SH-SY5Y (cell line): Measurements from ENCODE around the gene ADRA2B.

Experiments used
- GATA2 ChIP-seq: IDR thresholded peaks from 2 replicates; pipeline ENCODE4 v1.6.1; 2011; ENCODE audit warnings: mild to moderate bottlenecking, low read depth, low read length
- GATA3 ChIP-seq: IDR thresholded peaks from 2 replicates; pipeline ENCODE4 v1.6.1; 2011; ENCODE audit warnings: low read depth, mild to moderate bottlenecking, low read length, moderate library complexity

- TF ChIP-seq GATA3 (no peak), GATA2 (no peak)
These were observed 24.7 kb upstream of the ADRA2B start for GRCh38 chr2:96140941-96141623.
